ENCODE results near the gene SMARCB1.

The SMARCB1 gene

GRCh38 chr22:23777776-23778576 lies 8.8 kb upstream of the SMARCB1 start:
- DNase-seq (ENCODE audit: low read depth, low spot score) = no peak
- H3K4me3 ChIP-seq (ENCODE audit: low read length) = no peak overlapping the region

GRCh38 chr22:23778577-23778900 lies 8.2 kb upstream of the SMARCB1 start:
- H3K4me3 ChIP-seq (ENCODE audit: low read length) = no peak overlapping the region
- DNase-seq (ENCODE audit: low read depth, low spot score) = no peak

- H3K4me3 ChIP-seq (ENCODE audit: low read length) = no peak overlapping the region
- no peak for DNase-seq (ENCODE audit: low read depth, low spot score)
These were observed 7.7 kb upstream of the SMARCB1 start for GRCh38 chr22:23779083-23779482.

- H3K4me3 ChIP-seq (ENCODE audit: low read length) = no peak overlapping the region
- no peak for DNase-seq (ENCODE audit: low read depth, low spot score)
These were observed 7.0 kb upstream of the SMARCB1 start for GRCh38 chr22:23779731-23780130.

- no peak overlapping the region for H3K4me3 ChIP-seq (ENCODE audit: low read length)
- no peak for DNase-seq (ENCODE audit: low read depth, low spot score)
These were observed 6.5 kb upstream of the SMARCB1 start for GRCh38 chr22:23780146-23780748.

- no peak overlapping the region for H3K4me3 ChIP-seq (ENCODE audit: low read length)
These were observed 5.7 kb upstream of the SMARCB1 start for GRCh38 chr22:23781065-23781464.

GRCh38 chr22:23781511-23782183 lies 5.1 kb upstream of the SMARCB1 start:
- DNase-seq (ENCODE audit: low read depth, low spot score) = no peak
- no peak overlapping the region for H3K4me3 ChIP-seq (ENCODE audit: low read length)

More at GRCh38 chr22:23781065-23781464, 5.7 kb upstream of the SMARCB1 start:
- DNase-seq (ENCODE audit: low read depth, low spot score) = no peak

GRCh38 chr22:23782252-23782651 lies 4.5 kb upstream of the SMARCB1 start:
- H3K4me3 ChIP-seq (ENCODE audit: low read length) = no peak overlapping the region
- no peak for DNase-seq (ENCODE audit: low read depth, low spot score)

GRCh38 chr22:23782703-23783102 lies 4.1 kb upstream of the SMARCB1 start:
- no peak overlapping the region for H3K4me3 ChIP-seq (ENCODE audit: low read length)
- no peak for DNase-seq (ENCODE audit: low read depth, low spot score)

- no peak overlapping the region for H3K4me3 ChIP-seq (ENCODE audit: low read length)
- DNase-seq (ENCODE audit: low read depth, low spot score) = no peak
These were observed 3.3 kb upstream of the SMARCB1 start for GRCh38 chr22:23783265-23784150.

- peak; percentile 84 for DNase-seq (ENCODE audit: low read depth, low spot score)
- peak overlapping the region; percentile 28 for H3K4me3 ChIP-seq (ENCODE audit: low read length)
These were observed 2.5 kb upstream of the SMARCB1 start for GRCh38 chr22:23784215-23784732.

- DNase-seq (ENCODE audit: low read depth, low spot score) = peak; percentile 95
- H3K4me3 ChIP-seq (ENCODE audit: low read length) = peak overlapping the region; percentile 72
These were observed 480 bp upstream of the SMARCB1 start for GRCh38 chr22:23786261-23786710.

GRCh38 chr22:23787600-23787896 lies 782 bp downstream of the SMARCB1 start:
- no peak for DNase-seq (ENCODE audit: low read depth, low spot score)
- peak overlapping the region; percentile 72 for H3K4me3 ChIP-seq (ENCODE audit: low read length)

GRCh38 chr22:23787910-23788309 lies 1.1 kb downstream of the SMARCB1 start:
- peak overlapping the region; percentile 72 for H3K4me3 ChIP-seq (ENCODE audit: low read length)
- DNase-seq (ENCODE audit: low read depth, low spot score) = no peak

- no peak for DNase-seq (ENCODE audit: low read depth, low spot score)
- H3K4me3 ChIP-seq (ENCODE audit: low read length) = no peak overlapping the region
These were observed 2.4 kb downstream of the SMARCB1 start for GRCh38 chr22:23789121-23789520.

- no peak for DNase-seq (ENCODE audit: low read depth, low spot score)
- H3K4me3 ChIP-seq (ENCODE audit: low read length) = no peak overlapping the region
These were observed 2.9 kb downstream of the SMARCB1 start for GRCh38 chr22:23789638-23790037.

- H3K4me3 ChIP-seq (ENCODE audit: low read length) = no peak overlapping the region
- no peak for DNase-seq (ENCODE audit: low read depth, low spot score)
These were observed 4.3 kb downstream of the SMARCB1 start for GRCh38 chr22:23790819-23791737.
